ENCODE data around the gene FOXC1. TPM values are rescaled to one million over a fixed set of nuclear protein-coding genes. Genes with fewer than 3 reads are reported as not detected.

Gene FOXC1
- polyA plus RNA-seq, 1 donor from 2014 or later, result 0.09 TPM

GRCh38 chr6:1576711-1577110, 33.0 kb upstream of the FOXC1 start:
- Histone ChIP-seq H3K9me2 (ENCODE audit: insufficient read depth, low read length) (no peaks in the 10 kb centered on the region), H3K36me3 (ENCODE audit: insufficient read depth, low read length) (no peaks in the 10 kb centered on the region), H3K9ac (ENCODE audit: low read length) (no peak overlapping the region), H2AFZ (ENCODE audit: low read depth, low read length) (no peak overlapping the region), H3K9me3 (ENCODE audit: low read length) (no peaks in the 10 kb centered on the region), H3K27ac (ENCODE audit: low read length) (no peak overlapping the region), H3K79me2 (replicated peaks; ENCODE audit: insufficient read depth, low read length) (no peaks in the 10 kb centered on the region), H3F3A (ENCODE audit: insufficient read depth, low read length, poor library complexity, severe bottlenecking) (no peaks in the 10 kb centered on the region), H3K4me3 (ENCODE audit: low read length) (no peak overlapping the region), H3K4me2 (ENCODE audit: low read length) (no peak overlapping the region), H4K20me1 (ENCODE audit: insufficient read depth) (no peaks in the 10 kb centered on the region), H3K27me3 (ENCODE audit: insufficient read depth, low read depth, low read length) (no peaks in the 10 kb centered on the region)
- no peak for TF ChIP-seq POLR2AphosphoS5 (IDR thresholded peaks at IDR 0.05)
- TF ChIP-seq MXI1 (conservative IDR thresholded peaks at IDR 0.05; ENCODE audit: poor library complexity, severe bottlenecking), result no peak
- no peak for TF ChIP-seq EZH2 (IDR thresholded peaks at IDR 0.05; ENCODE audit: borderline replicate concordance, insufficient read depth, low read length, poor library complexity, severe bottlenecking)
- no peak for TF ChIP-seq REST (IDR thresholded peaks at IDR 0.05; ENCODE audit: borderline replicate concordance)
- TF ChIP-seq EP300 (conservative IDR thresholded peaks at IDR 0.05; ENCODE audit: poor library complexity, severe bottlenecking), result no peak
- no peak for TF ChIP-seq CTCF (IDR thresholded peaks at IDR 0.05; ENCODE audit: poor library complexity, severe bottlenecking)
- no peak for TF ChIP-seq SMC3 (conservative IDR thresholded peaks at IDR 0.05; ENCODE audit: poor library complexity)
- TF ChIP-seq RAD21 (conservative IDR thresholded peaks at IDR 0.05), result no peak
- no peak for TF ChIP-seq TAF1 (IDR thresholded peaks at IDR 0.05; ENCODE audit: low read depth)

GRCh38 chr6:1577146-1577680, 32.5 kb upstream of the FOXC1 start:
- no peaks in the 10 kb centered on the region for H3K9me3 ChIP-seq (ENCODE audit: low read length)
- no peak overlapping the region for H3K4me3 ChIP-seq (ENCODE audit: low read length)
- no peaks in the 10 kb centered on the region for H3F3A ChIP-seq (ENCODE audit: insufficient read depth, low read length, poor library complexity, severe bottlenecking)
- H3K27me3 ChIP-seq (ENCODE audit: insufficient read depth, low read depth, low read length), result no peaks in the 10 kb centered on the region
- H4K20me1 ChIP-seq (ENCODE audit: insufficient read depth), result no peaks in the 10 kb centered on the region
- no peak overlapping the region for H3K27ac ChIP-seq (ENCODE audit: low read length)
- TF ChIP-seq CTCF (IDR thresholded peaks at IDR 0.05; ENCODE audit: poor library complexity, severe bottlenecking) (no peak), POLR2AphosphoS5 (IDR thresholded peaks at IDR 0.05) (no peak), EP300 (conservative IDR thresholded peaks at IDR 0.05; ENCODE audit: poor library complexity, severe bottlenecking) (no peak), EZH2 (IDR thresholded peaks at IDR 0.05; ENCODE audit: borderline replicate concordance, insufficient read depth, low read length, poor library complexity, severe bottlenecking) (no peak), SMC3 (conservative IDR thresholded peaks at IDR 0.05; ENCODE audit: poor library complexity) (no peak)
- H3K9me2 ChIP-seq (ENCODE audit: insufficient read depth, low read length), result no peaks in the 10 kb centered on the region
- H3K36me3 ChIP-seq (ENCODE audit: insufficient read depth, low read length), result no peaks in the 10 kb centered on the region
- H3K9ac ChIP-seq (ENCODE audit: low read length), result no peak overlapping the region
- H3K4me2 ChIP-seq (ENCODE audit: low read length), result no peak overlapping the region
- no peak overlapping the region for H2AFZ ChIP-seq (ENCODE audit: low read depth, low read length)
- no peaks in the 10 kb centered on the region for H3K79me2 ChIP-seq (replicated peaks; ENCODE audit: insufficient read depth, low read length)

All from neural cell (in vitro differentiated cells).